CD4-positive, alpha-beta T cell treated with Interleukin-1 beta for 1 hour (primary cell): Measurements from ENCODE around the gene UMAD1.

Experiments used
- DNase-seq, 2 donors: peaks; one replicate each; pipeline ENCODE4 v3.0.0-alpha.2; 2020 to 2022

UMAD1 gene

GRCh38 chr7:7736671-7737070 is 96.1 kb downstream of the UMAD1 start:
- no peak for DNase-seq

- no peak for DNase-seq
These were observed 97.1 kb downstream of the UMAD1 start for GRCh38 chr7:7737674-7738073.

- DNase-seq, result no peak
These were observed 97.6 kb downstream of the UMAD1 start for GRCh38 chr7:7738177-7738576.

- DNase-seq, result no peak
These were observed 98.1 kb downstream of the UMAD1 start for GRCh38 chr7:7738622-7739021.

- DNase-seq, result no peak
These were observed 98.9 kb downstream of the UMAD1 start for GRCh38 chr7:7739204-7740036.

GRCh38 chr7:7740037-7740355 is 99.4 kb downstream of the UMAD1 start:
- DNase-seq, result no peak

- DNase-seq, result no peak
These were observed 101.7 kb downstream of the UMAD1 start for GRCh38 chr7:7742223-7742622.

- no peak for DNase-seq
These were observed 104.7 kb downstream of the UMAD1 start for GRCh38 chr7:7745258-7745657.

GRCh38 chr7:7745966-7746365 is 105.4 kb downstream of the UMAD1 start:
- DNase-seq, result no peak

- DNase-seq, result no peak
These were observed 105.9 kb downstream of the UMAD1 start for GRCh38 chr7:7746458-7746857.

- DNase-seq, result no peak
These were observed 110.2 kb downstream of the UMAD1 start for GRCh38 chr7:7750571-7751242.

GRCh38 chr7:7751243-7752092 is 110.9 kb downstream of the UMAD1 start:
- DNase-seq, result no peak

GRCh38 chr7:7756577-7756976 is 116.0 kb downstream of the UMAD1 start:
- no peak for DNase-seq

GRCh38 chr7:7757576-7757975 is 117.0 kb downstream of the UMAD1 start:
- DNase-seq, result no peak

- peak in 1 of 2 donors; percentile 65 for DNase-seq
These were observed 120.9 kb downstream of the UMAD1 start for GRCh38 chr7:7761340-7761973.

GRCh38 chr7:7761974-7762779 is 121.6 kb downstream of the UMAD1 start:
- peak in 1 of 2 donors; percentile 52 for DNase-seq

- peak in 1 of 2 donors; percentile 33 for DNase-seq
These were observed 124.2 kb downstream of the UMAD1 start for GRCh38 chr7:7764520-7765396.

GRCh38 chr7:7765422-7765821 is 124.9 kb downstream of the UMAD1 start:
- DNase-seq, result no peak

- DNase-seq, result no peak
These were observed 126.1 kb downstream of the UMAD1 start for GRCh38 chr7:7766671-7767070.

GRCh38 chr7:7768977-7769709 is 128.6 kb downstream of the UMAD1 start:
- no peak for DNase-seq
